GM12874 (cell line): Measurements from ENCODE around the gene COPS3.

Source experiments
- CTCF ChIP-seq: IDR thresholded peaks from 2 replicates; pipeline ENCODE4 v1.5.1; 2011; ENCODE audit warnings: low read depth, mild to moderate bottlenecking, control low read depth, low read length, moderate library complexity; ENCODE audit not compliant: insufficient read depth

The COPS3 gene

GRCh38 chr17:17279316-17279715 is 1.7 kb downstream of the COPS3 start:
- no peak for TF ChIP-seq CTCF

- no peak for TF ChIP-seq CTCF
Measured at GRCh38 chr17:17275971-17276370, 5.1 kb downstream of the COPS3 start.

- peak; percentile 45 for TF ChIP-seq CTCF
Measured at GRCh38 chr17:17269926-17270773, 10.9 kb downstream of the COPS3 start.

- TF ChIP-seq CTCF = no peak
Measured at GRCh38 chr17:17264430-17264829, 16.6 kb downstream of the COPS3 start.

GRCh38 chr17:17258998-17259397 is 22.0 kb downstream of the COPS3 start:
- TF ChIP-seq CTCF = no peak

- no peak for TF ChIP-seq CTCF
Measured at GRCh38 chr17:17258011-17258410, 23.0 kb downstream of the COPS3 start.

- no peak for TF ChIP-seq CTCF
Measured at GRCh38 chr17:17256316-17256715, 24.7 kb downstream of the COPS3 start.
